Activated T-cell treated with anti-CD3 and anti-CD28 coated beads, Interleukin-2, amount 50 U/mL, for 1 hour (primary cell): Measurements from ENCODE around the gene FAM111B.
"Not testable (repeated sequence)": the region's sequence is repeated elsewhere in the genome, so short reads cannot be mapped to it uniquely, and the experiment has no call there.

ENCODE experiments used
- DNase-seq: peaks from one replicate; pipeline ENCODE4 v3.0.0-alpha.2; 2020

FAM111B gene, protein sequence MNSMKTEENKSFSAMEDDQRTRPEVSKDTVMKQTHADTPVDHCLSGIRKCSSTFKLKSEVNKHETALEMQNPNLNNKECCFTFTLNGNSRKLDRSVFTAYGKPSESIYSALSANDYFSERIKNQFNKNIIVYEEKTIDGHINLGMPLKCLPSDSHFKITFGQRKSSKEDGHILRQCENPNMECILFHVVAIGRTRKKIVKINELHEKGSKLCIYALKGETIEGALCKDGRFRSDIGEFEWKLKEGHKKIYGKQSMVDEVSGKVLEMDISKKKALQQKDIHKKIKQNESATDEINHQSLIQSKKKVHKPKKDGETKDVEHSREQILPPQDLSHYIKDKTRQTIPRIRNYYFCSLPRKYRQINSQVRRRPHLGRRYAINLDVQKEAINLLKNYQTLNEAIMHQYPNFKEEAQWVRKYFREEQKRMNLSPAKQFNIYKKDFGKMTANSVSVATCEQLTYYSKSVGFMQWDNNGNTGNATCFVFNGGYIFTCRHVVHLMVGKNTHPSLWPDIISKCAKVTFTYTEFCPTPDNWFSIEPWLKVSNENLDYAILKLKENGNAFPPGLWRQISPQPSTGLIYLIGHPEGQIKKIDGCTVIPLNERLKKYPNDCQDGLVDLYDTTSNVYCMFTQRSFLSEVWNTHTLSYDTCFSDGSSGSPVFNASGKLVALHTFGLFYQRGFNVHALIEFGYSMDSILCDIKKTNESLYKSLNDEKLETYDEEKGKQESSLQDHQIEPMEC

DNA sequence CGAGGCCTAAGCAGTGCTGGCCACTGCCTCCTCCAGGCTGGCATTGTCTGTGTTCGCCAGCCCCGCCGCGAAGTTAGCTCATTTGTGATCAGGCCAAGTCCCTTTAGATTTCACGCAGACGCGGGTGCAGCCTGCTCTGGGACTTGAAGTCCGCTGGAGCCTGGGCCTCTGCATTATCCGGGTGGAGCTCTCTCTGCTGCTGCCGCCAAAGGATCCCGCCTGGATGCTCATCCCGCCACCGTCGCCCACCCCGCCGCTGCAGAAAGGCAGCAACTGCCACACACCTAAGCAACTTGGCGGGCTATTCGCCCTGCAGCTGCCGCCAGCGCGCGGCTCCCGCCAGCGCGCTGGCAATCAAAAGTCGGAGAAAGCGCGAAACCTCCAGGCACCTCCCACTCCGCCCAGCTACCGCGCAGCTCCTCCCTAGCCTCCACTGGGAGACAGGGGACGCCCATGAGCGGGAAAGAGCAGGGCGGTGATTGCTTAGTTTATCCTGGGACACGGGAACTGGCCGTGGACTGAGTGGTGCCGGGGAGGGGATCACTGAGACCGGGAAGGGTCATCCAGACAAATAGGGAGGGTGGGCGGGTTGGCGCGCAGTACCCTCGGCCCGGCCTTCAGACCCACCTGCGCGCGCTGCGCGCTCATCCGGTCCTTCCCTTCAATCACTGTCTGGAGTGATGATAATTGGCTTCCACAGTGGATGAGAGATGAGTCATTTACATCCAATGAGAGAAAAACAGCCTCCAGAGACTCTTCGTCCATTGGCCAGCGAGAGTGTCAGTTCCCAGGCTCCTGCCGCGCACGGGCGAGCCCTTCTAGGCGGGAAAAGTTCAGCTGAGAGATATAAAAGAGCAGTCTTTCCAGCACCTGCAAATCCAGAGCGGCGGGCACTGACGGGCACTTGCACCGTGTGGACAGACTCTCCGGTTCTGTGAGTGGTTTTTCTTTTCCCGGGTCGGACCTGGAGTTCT, at the start of gene FAM111B:
Gene FAM111B (plus strand): TSS at position 875 of the 974 bp plus-strand sequence. CDS start 2,389 bp downstream, outside the sequence.
- peak; percentile 55 for DNase-seq

DNA sequence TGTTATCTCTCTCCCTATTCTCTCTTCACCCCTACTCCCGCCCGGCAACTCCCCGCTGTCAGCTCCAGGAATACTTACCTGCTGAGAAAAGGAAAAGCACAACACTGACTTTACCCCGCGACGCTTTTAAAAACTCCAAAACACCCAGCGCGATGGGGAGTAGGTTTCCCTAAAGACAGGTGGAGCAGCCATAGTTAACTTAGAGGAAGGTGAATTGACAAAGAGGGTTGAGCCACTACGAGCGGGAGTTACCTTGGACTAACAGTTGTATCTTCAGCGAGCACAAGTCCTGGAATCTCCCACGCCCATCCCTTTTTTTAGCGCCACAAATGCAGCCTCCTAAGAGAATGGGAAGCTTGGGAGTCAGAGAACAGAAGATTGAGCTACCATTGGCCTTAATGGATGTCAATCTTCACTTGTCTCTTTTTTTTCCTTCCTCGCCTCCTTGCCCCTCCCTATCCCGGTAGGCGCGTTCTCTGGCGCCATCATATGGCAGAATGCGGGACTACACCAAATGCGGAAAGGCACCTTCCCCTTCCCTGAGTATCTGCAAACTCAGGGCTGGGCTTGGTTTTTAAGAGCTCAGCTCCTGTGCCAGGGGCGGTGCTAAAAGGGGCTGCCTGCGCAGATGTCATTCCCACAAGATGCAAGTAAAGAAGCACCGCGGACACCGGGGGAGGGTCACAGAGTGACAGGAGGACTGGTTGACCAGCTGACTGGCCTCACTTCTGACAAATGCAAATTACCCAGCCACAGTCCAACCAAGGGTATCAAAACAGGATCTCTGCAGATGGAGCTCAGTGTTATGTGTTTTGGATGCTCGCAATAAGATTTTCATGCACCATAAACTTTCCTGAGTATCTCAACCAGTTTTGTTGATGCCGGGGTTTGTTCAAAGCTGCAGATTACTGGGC, 48.7 kb upstream of the FAM111B start:
- peak; percentile 85 for DNase-seq

DNA sequence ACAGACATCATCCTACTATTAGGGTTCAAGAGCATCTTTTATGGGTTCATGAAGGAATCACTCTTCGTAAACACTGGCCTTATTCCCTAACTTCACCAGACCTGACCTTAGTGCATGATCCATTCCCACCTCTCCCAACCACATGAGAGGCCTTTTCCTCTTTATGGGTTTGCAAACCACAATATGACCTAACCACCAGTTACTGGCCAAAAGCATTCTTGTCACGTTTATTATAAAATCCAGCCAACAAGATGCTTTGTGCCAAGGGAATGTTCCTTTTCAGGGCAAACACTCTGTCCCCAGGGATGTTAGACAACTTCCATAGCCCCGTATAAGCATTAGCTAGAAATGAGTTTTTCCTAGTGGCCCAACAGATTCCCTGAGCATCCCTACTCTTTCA, 46.9 kb upstream of the FAM111B start:
- DNase-seq: not testable (repeated sequence)

DNA sequence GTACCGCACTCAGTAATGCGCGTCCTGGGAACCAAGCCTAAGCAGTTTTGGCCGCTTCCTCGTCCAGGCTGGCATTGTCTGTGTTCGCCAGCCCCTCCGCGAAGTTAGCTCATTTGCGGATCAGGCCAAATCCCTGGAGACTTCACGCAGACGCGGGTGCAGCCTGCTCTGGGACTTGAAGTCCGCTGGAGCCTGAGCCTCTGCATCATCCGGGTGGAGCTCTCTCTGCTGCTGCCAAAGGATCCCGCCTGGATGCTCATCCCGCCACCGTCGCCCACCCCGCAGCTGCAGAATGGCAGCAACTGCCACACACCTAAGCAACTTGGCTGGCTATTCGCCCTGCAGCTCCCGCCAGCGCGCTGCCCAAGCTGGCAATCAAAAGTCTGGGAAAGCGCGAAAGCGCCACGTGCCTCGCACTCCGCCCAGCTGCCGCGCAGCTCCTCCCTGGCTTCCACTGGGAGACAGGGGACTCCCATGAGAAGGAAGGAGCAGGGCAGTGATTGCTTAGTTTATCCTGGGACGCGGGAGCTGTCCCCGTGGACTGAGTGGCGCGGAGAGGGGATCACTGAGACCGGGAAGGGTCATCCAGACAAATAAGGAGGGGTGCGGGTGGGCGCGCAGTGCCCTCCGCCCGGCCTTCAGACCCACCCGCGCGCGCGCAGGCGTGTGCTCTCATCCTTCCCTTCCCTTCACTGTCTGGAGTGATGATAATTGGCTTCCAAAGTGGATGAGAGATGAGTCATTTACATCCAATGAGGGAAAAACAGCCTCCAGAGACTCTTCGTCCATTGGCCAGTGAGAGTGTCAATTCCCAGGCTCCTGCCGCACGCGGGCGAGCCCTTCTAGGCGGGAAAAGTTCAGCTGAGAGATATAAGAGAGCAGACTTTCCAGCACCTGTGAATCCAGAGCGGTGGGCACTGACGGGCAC, 44.2 kb upstream of the FAM111B start:
- no peak for DNase-seq

DNA sequence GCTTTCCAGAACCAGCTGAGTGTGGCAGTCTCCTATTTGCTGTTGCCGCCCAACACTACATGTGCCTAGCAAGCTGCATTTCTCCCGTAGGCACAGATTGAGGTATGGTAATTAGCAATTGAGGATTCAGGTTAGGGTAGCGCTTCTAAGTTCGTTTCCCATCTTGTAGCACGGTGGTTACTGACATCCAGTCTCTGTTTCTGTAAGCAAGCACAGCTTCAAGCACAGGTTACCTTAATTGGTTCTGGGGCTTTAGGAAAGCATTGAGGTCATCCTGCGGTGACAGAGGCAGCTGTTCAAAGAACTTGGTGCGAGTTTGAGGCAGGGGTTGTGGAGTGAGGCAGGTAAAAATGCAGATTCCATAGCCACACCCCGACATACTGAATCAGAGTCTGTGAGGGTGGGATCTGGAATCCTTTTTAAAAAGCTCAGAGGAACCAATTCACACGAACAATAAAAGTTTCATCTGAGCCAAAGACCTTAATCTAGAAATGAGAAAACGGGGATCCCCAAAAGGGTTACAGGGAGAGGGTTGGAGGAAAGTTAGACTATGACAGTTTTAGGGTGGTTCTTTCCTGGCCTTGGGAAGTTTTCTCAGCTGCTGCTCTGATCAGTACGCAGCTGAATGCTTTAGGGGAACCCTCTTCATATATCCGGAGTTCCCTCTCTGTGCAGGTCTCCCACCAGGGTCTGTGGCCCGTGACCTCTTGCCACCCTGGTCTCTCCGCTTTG, 42.9 kb upstream of the FAM111B start:
- not testable (repeated sequence) for DNase-seq

DNA sequence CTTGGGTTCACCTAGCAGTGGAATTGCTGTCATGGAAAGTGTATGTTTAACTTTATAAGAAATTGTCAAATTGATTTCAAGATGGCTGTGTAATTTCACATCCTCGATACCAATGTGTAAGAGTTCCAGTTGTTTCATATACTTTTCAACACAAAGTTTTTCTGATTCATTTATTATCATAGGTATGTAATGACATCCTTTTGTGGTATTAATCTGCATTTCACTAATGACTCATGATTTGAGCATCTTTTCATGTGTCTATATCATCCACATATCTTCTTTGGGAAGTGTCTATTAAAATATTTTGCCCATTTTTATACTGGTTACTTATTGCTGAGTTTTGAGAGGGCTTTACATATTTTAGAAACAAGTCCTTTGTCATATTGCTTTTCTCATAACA, 38.0 kb upstream of the FAM111B start:
- no peak for DNase-seq

DNA sequence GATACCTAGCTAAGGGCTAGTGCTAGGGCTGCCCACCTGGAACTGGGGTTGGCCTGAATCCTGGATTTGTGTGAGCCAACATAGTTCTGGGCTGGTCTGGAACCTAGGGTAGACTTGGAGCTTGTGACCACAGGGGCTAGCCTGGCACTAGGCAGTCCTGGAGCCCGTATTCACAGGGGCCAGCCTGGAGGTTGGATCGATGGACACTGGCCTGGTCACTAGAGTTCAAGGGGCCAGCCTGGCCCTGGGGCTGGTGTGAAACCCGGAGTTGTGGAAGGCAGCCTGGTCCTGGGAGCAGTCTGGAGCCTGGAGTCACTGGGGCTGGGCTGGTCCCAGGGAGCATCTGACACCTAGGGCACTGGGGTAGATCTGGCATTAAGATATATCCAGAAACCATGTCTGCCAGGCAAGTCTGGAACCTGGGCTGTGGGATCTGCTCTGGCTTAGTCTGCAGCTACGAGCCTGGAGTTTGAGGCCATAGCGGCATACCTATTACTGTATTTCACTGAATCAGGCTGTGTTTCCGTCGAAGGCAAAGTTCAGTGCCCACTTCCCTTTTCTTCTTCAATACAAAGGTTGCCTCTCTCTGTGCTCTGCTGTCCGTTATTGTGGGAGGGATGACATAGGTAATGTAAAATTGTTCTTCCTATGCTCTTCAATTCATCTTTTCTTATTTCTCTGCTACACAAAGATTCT, 30.0 kb upstream of the FAM111B start:
- DNase-seq: no peak

DNA sequence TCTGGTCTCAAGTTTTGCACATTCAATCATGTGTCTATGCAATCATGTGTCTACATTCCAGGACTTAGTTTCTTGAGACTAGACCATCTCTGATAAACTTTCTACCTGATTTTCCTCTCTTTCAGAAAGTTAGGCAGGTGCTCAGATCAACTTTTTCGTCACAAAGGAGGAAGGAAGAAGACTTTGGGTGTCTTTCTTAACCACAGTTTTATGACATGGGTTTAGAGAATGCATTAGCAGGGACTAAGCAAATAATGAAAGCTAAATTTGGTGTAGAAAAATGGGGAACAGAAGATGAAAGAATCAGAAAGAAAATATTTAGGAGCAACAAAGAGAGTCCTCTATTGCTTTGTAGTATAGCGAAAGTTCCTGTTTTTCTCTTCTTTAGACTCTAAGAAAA, 28.6 kb upstream of the FAM111B start:
- no peak for DNase-seq

DNA sequence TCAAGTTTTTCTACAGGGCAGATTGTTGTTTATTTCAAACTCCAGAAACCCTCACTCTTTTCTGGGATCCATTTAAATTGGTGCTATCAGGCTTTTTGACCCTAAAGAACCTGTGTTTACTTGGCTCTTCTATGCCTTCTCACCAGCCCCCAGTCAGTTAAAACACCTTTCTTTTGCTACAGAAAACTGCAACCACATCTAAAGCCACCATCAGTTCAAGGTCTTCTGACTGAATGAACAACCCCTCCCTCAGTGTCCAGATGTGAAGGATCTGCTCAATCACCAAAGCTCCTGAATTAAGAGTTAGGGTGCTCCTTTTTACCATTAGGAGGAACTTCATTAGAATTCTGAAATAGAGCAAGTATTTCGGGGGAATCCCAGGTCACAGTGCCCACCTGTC, 28.0 kb upstream of the FAM111B start:
- no peak for DNase-seq

DNA sequence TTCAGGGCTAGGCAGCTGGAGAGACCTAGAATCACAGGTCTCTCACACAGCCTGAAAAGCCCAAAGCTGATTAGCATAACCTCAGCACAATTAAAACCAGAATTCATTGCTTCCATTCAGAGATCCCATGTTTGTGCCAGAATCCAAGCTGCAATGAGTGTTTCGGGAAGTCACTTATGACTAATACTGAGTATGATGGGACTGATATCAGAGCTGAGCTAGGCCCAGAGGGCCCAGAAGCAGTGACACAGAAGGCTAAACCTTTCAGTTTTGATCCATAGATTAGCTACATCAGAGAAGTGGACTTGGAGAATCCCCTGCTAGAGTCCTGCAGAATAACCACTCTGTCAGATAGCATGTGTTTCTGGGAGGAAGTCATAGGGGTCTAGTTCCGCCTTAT, 26.6 kb upstream of the FAM111B start:
- DNase-seq: not testable (repeated sequence)

DNA sequence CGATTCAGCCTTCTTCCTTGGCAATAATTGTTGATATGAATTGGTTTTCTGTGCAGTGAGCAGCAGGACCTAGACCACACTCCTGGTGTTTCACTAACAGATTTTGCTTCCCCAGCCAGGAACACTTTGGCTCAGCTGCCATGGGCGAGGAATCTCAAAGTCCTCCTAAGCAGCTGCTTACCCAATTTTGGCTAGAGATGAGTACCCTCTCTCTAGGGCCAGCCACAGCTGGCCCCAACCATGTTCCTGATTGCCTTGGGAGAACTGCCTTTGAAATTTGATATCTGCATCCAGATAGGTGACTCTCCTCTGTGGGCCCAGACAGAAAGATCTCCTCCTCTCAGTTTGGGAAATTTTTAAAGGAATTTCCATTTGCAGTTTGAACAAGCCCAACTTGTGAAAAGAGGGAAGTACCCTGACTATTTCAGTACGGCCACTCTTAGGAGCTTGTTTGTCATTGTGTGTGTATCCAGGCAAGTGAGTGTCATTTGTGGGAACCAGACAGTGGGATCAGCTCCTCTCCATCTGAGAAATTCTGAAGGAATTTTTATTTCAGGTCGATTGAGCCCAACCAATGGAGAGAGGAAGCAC, 25.5 kb upstream of the FAM111B start:
- not testable (repeated sequence) for DNase-seq

DNA sequence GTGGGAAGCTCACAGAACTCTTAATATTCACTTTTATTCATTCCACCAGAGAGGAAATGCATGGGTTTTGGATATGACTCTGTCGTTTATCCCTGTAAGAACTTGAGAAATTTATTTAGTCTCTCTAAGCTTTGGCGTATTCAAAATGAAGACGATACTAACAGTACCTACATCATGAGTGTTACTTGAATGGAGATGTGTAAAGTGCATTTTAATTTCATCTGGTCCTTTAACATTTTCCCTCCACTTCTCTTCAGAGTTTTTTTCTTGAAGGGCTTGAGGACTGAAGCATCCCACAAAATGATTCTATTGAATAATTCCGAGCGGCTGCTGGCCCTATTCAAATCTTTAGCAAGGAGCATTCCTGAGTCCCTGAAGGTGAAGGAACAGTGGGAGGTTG, 21.0 kb upstream of the FAM111B start, which contains the start of gene GLYATL1B:
Gene GLYATL1B (plus strand): TSS at position 301 of the 400 bp plus-strand sequence. CDS start 0 bp downstream, at position 301.
- DNase-seq: not testable (repeated sequence)

DNA sequence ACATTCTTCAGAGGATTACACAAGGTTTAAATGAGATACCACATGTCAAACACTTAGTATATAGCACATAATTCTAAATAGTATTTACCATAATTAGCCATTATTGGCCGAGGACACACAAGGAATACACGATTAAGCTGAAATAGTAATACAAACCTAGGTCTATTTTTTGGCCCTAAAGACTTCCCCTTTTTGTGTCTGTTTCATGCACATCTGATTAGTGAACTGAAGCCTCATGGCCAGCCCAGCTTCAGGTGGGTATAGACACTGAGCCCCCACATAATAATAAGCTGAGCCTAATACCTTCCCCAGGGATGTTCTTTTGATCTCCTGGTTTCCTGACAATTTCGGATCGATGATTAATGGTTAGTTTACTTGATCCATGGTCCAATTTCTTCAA, 18.9 kb upstream of the FAM111B start:
- DNase-seq: no peak

DNA sequence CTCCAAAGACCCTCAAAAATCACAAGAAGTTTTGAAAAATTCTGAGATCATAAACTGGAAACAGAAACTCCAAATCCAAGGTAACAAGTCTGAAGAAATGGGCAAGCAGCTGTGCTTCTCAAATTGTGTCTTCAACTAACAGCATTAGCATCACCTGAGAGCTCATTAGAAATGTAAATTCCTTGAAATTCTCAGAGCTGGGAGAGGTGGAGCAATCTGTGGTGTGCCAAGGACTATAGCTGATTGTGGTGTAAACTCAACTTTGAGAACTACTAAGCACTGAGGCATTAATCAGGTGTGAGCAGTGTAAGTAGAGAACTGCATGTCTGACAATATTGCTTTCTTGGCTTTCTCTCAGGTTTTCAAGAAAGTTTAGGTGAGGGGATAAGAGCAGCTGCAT, 13.5 kb upstream of the FAM111B start:
- not testable (repeated sequence) for DNase-seq

DNA sequence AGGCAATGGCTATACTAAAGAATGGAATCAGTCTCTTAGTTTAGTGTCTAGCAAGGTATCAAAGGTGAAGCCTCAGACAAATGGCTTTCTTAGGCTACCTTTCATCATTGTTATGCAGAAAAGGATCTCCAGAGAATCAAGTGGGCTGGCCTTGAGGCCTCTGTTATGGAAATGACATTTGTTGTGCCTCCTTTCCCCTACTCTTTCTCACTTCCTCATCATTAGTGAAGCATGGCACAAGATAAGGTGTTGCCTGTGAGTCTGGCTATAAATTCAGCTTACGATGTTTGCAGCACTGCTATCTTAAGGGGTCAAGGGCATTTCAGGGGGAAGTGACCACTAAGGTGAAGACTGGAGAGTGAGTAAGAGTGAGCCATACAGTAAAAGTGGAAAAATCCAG, 11.8 kb upstream of the FAM111B start:
- not testable (repeated sequence) for DNase-seq

DNA sequence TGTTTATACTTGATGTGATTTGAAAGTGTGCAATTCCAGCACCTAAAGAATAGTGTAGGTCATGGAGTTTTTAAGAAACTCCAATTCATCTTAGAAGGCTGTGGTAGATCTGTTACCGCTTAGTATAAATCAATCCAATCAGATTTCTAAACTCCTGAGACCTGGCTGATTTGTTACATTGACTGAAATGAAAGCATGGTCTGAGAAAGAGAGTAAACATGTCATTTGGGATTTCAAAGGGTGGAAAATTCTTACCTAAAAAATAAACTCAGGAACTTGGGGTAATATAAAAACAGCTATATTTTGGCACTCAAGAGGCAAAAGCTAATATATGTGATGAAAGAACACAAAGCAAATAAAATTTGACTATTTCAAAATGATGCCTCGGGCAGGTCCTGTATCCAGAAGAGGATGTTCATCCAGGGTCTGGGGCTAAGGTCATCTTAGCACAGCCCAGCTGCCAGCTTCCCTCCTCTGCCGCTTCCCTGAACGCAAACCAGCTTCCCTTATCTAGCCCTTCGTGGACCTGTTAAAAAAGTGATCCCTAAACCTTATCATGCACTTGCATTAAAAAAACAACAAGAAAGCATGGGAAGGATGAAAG, 11.0 kb upstream of the FAM111B start:
- not testable (repeated sequence) for DNase-seq

DNA sequence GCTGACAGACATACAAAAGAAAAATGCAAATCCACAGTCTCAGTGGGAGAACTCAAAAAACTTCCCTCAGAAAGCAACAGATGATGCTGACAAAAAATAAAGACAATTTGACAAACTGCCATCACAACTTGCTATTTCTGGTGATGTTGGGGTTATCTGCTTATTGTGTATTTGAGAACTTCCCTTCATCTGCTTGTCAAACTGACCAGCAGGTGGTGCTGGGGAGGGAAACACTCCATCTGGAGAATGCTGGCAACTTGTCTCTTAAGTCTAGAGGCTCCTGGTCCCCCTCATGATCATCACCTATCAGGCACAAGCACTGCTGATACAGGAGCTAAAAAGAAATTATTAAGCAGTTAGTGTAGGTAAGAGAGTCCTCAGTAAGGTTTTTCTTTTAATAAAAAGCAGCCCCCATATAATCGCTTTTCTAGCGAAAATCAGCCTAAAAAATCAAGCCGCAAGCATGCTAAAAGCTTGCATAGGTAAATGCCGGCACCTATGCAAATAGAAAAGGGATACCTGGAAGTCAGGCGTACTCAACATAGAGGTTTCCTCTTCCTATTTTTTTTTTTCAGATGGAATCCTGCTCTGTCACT, 9.8 kb upstream of the FAM111B start:
- DNase-seq: peak; percentile 66

DNA sequence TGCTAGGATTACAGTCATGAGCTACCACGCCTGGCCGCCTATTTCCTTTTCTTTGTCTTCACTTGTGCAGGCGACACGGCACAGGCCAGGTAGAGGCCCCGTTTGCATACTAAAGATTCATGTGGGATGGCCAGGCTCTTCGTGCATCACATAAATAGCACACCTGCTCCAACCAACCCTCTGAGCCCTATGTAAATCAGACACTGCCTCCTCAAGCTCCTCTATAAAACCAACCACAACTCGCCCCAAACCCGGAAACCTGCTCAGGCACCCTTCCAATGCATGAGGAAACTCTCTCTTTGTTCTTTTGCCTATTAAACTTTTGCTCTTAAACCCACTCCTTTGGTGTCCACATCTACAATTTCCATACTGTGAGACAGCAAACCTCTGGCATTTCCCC, 9.1 kb upstream of the FAM111B start:
- DNase-seq: not testable (repeated sequence)
